ENCODE data around the gene TRIM2.

DNA sequence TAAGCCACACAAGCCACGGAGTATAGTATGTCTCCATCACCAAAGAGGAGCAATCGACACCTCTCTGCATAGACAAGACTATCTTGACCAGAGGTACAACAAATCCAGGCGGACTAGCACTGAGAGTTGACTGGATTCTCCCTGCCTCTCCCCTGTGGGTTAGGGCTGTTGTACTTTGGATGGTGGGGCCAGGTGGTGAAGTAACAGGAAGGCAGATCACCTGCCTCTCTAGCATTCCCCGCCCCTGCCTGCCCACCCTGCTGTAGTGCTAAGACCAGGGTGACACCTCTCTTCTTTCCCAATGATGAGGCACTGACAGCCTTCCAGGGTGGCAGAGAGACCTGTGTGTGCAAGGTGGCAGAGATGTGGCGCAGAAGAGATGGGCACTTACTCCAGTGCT, 47.5 kb upstream of the TRIM2 start:
- TF ChIP-seq EZH2 (IDR thresholded peaks at IDR 0.05; ENCODE audit: low read depth, unreplicated experiment) (no peak), EZH2phosphoT487 (IDR thresholded peaks at IDR 0.05; ENCODE audit: unreplicated experiment) (no peak), POLR2AphosphoS5 (IDR thresholded peaks at IDR 0.05; ENCODE audit: low read depth) (no peak), ZNF331 (CRISPR knock-in tag; IDR thresholded peaks at IDR 0.05; ENCODE audit: low read depth) (no peak), STAT1 (IDR thresholded peaks at IDR 0.05; ENCODE audit: unreplicated experiment) (no peak), CREB1 (CRISPR knock-in tag; IDR thresholded peaks at IDR 0.05; ENCODE audit: low read depth) (no peak)
- TF ChIP-seq, protein P1, sequence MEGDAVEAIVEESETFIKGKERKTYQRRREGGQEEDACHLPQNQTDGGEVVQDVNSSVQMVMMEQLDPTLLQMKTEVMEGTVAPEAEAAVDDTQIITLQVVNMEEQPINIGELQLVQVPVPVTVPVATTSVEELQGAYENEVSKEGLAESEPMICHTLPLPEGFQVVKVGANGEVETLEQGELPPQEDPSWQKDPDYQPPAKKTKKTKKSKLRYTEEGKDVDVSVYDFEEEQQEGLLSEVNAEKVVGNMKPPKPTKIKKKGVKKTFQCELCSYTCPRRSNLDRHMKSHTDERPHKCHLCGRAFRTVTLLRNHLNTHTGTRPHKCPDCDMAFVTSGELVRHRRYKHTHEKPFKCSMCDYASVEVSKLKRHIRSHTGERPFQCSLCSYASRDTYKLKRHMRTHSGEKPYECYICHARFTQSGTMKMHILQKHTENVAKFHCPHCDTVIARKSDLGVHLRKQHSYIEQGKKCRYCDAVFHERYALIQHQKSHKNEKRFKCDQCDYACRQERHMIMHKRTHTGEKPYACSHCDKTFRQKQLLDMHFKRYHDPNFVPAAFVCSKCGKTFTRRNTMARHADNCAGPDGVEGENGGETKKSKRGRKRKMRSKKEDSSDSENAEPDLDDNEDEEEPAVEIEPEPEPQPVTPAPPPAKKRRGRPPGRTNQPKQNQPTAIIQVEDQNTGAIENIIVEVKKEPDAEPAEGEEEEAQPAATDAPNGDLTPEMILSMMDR (conservative IDR thresholded peaks at IDR 0.05; ENCODE audit: low read depth in 2 of 2) = no peak
- TF ChIP-seq, protein P2, sequence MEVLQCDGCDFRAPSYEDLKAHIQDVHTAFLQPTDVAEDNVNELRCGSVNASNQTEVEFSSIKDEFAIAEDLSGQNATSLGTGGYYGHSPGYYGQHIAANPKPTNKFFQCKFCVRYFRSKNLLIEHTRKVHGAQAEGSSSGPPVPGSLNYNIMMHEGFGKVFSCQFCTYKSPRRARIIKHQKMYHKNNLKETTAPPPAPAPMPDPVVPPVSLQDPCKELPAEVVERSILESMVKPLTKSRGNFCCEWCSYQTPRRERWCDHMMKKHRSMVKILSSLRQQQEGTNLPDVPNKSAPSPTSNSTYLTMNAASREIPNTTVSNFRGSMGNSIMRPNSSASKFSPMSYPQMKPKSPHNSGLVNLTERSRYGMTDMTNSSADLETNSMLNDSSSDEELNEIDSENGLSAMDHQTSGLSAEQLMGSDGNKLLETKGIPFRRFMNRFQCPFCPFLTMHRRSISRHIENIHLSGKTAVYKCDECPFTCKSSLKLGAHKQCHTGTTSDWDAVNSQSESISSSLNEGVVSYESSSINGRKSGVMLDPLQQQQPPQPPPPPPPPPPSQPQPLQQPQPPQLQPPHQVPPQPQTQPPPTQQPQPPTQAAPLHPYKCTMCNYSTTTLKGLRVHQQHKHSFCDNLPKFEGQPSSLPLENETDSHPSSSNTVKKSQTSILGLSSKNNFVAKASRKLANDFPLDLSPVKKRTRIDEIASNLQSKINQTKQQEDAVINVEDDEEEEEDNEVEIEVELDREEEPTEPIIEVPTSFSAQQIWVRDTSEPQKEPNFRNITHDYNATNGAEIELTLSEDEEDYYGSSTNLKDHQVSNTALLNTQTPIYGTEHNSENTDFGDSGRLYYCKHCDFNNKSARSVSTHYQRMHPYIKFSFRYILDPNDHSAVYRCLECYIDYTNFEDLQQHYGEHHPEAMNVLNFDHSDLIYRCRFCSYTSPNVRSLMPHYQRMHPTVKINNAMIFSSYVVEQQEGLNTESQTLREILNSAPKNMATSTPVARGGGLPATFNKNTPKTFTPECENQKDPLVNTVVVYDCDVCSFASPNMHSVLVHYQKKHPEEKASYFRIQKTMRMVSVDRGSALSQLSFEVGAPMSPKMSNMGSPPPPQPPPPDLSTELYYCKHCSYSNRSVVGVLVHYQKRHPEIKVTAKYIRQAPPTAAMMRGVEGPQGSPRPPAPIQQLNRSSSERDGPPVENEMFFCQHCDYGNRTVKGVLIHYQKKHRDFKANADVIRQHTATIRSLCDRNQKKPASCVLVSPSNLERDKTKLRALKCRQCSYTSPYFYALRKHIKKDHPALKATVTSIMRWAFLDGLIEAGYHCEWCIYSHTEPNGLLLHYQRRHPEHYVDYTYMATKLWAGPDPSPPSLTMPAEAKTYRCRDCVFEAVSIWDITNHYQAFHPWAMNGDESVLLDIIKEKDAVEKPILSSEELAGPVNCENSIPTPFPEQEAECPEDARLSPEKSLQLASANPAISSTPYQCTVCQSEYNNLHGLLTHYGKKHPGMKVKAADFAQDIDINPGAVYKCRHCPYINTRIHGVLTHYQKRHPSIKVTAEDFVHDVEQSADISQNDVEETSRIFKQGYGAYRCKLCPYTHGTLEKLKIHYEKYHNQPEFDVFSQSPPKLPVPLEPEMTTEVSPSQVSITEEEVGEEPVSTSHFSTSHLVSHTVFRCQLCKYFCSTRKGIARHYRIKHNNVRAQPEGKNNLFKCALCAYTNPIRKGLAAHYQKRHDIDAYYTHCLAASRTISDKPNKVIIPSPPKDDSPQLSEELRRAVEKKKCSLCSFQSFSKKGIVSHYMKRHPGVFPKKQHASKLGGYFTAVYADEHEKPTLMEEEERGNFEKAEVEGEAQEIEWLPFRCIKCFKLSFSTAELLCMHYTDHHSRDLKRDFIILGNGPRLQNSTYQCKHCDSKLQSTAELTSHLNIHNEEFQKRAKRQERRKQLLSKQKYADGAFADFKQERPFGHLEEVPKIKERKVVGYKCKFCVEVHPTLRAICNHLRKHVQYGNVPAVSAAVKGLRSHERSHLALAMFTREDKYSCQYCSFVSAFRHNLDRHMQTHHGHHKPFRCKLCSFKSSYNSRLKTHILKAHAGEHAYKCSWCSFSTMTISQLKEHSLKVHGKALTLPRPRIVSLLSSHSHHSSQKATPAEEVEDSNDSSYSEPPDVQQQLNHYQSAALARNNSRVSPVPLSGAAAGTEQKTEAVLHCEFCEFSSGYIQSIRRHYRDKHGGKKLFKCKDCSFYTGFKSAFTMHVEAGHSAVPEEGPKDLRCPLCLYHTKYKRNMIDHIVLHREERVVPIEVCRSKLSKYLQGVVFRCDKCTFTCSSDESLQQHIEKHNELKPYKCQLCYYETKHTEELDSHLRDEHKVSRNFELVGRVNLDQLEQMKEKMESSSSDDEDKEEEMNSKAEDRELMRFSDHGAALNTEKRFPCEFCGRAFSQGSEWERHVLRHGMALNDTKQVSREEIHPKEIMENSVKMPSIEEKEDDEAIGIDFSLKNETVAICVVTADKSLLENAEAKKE (CRISPR knock-in tag; IDR thresholded peaks at IDR 0.05) = no peak
- TF ChIP-seq, protein P3, sequence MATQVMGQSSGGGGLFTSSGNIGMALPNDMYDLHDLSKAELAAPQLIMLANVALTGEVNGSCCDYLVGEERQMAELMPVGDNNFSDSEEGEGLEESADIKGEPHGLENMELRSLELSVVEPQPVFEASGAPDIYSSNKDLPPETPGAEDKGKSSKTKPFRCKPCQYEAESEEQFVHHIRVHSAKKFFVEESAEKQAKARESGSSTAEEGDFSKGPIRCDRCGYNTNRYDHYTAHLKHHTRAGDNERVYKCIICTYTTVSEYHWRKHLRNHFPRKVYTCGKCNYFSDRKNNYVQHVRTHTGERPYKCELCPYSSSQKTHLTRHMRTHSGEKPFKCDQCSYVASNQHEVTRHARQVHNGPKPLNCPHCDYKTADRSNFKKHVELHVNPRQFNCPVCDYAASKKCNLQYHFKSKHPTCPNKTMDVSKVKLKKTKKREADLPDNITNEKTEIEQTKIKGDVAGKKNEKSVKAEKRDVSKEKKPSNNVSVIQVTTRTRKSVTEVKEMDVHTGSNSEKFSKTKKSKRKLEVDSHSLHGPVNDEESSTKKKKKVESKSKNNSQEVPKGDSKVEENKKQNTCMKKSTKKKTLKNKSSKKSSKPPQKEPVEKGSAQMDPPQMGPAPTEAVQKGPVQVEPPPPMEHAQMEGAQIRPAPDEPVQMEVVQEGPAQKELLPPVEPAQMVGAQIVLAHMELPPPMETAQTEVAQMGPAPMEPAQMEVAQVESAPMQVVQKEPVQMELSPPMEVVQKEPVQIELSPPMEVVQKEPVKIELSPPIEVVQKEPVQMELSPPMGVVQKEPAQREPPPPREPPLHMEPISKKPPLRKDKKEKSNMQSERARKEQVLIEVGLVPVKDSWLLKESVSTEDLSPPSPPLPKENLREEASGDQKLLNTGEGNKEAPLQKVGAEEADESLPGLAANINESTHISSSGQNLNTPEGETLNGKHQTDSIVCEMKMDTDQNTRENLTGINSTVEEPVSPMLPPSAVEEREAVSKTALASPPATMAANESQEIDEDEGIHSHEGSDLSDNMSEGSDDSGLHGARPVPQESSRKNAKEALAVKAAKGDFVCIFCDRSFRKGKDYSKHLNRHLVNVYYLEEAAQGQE (IDR thresholded peaks at IDR 0.05; ENCODE audit: unreplicated experiment) = no peak
